Liver (tissue), 9 donors: ENCODE measurements around the gene GGT1. TPM values are rescaled to one million over a fixed set of nuclear protein-coding genes. Genes with fewer than 3 reads are reported as not detected.

Experiments
- DNase-seq: peaks from one replicate; pipeline ENCODE4 v3.0.0-alpha.2; 2017; ENCODE audit warnings: low spot score
- H3K27ac ChIP-seq, 2 donors: one replicate each; pipeline ENCODE4 v1.7.0; 2013; ENCODE audit warnings: inconsistent platforms in 2 of 2, low read length in 2 of 2, control low read depth in 1 of 2, low read depth in 1 of 2, mild to moderate bottlenecking in 1 of 2
- H3K27me3 ChIP-seq, 4 donors: one replicate each; pipeline versions ENCODE4 v1.6.1 to v1.7.0; 2013; ENCODE audit warnings: low read length in 3 of 4, inconsistent platforms in 1 of 4, mild to moderate bottlenecking in 1 of 4, moderate library complexity in 1 of 4; ENCODE audit not compliant: control insufficient read depth in 4 of 4, insufficient read depth in 4 of 4
- H3K36me3 ChIP-seq, 4 donors: one replicate each; pipeline versions ENCODE4 v1.6.1 to v1.7.0; 2013; ENCODE audit warnings: low read length in 3 of 4, mild to moderate bottlenecking in 3 of 4, low read depth in 1 of 4, moderate library complexity in 1 of 4; ENCODE audit not compliant: control insufficient read depth in 4 of 4, insufficient read depth in 3 of 4
- H3K4me1 ChIP-seq, 4 donors: one replicate each; pipeline versions ENCODE4 v1.6.1 to v1.7.0; 2013; ENCODE audit warnings: low read length in 3 of 4, mild to moderate bottlenecking in 3 of 4, moderate library complexity in 1 of 4; ENCODE audit not compliant: control insufficient read depth in 4 of 4, insufficient read depth in 4 of 4
- H3K4me3 ChIP-seq, 3 donors: one replicate each; pipeline versions ENCODE4 v1.6.1 to v1.7.0; 2013; ENCODE audit warnings: low read length in 3 of 3, control low read depth in 1 of 3, low read depth in 1 of 3, mild to moderate bottlenecking in 1 of 3
- H3K9ac ChIP-seq, 2 donors: one replicate each; pipeline ENCODE4 v1.7.0; 2013; ENCODE audit warnings: low read length in 2 of 2, mild to moderate bottlenecking in 2 of 2, moderate library complexity in 2 of 2, control low read depth in 1 of 2, low read depth in 1 of 2
- H3K9me3 ChIP-seq, 4 donors: one replicate each; pipeline versions ENCODE4 v1.6.1 to v1.7.0; 2013; ENCODE audit warnings: low read length in 3 of 4; ENCODE audit not compliant: control insufficient read depth in 4 of 4
- EGR1 ChIP-seq, 2 donors: IDR thresholded peaks; 2 replicates each; pipeline ENCODE4 v1.6.1; 2016 to 2018; ENCODE audit warnings: antibody characterized with exemption in 2 of 2, low read depth in 2 of 2
- FOXA1 ChIP-seq: IDR thresholded peaks from 2 replicates; pipeline ENCODE4 v1.6.1; 2016; ENCODE audit warnings: antibody characterized with exemption
- FOXA2 ChIP-seq: IDR thresholded peaks from 2 replicates; pipeline ENCODE4 v1.6.1; 2016; ENCODE audit warnings: antibody characterized with exemption
- GABPA ChIP-seq, 2 donors: IDR thresholded peaks in 1 of 2; conservative IDR thresholded peaks in 1 of 2; 2 replicates each; pipeline ENCODE4 v1.6.1; 2016; ENCODE audit warnings: antibody characterized with exemption in 2 of 2, mild to moderate bottlenecking in 1 of 2, moderate library complexity in 1 of 2
- HNF4A ChIP-seq, 2 donors: conservative IDR thresholded peaks; 2 replicates each; pipeline ENCODE4 v1.6.1; 2016; ENCODE audit warnings: antibody characterized with exemption in 2 of 2, mild to moderate bottlenecking in 2 of 2
- HNF4G ChIP-seq: IDR thresholded peaks from 2 replicates; pipeline ENCODE4 v1.6.1; 2016; ENCODE audit warnings: antibody characterized with exemption
- JUND ChIP-seq, 2 donors: IDR thresholded peaks; 2 replicates each; pipeline ENCODE4 v1.6.1; 2016; ENCODE audit warnings: antibody characterized with exemption in 2 of 2
- NR2F2 ChIP-seq: IDR thresholded peaks from 2 replicates; pipeline ENCODE4 v1.6.1; 2016; ENCODE audit warnings: antibody characterized with exemption
- RAD21 ChIP-seq, 2 donors: IDR thresholded peaks; 2 replicates each; pipeline ENCODE4 v1.6.1; 2016; ENCODE audit warnings: antibody characterized with exemption in 2 of 2, mild to moderate bottlenecking in 2 of 2
- RXRA ChIP-seq, 2 donors: IDR thresholded peaks; 2 replicates each; pipeline ENCODE4 v1.6.1; 2017 to 2018; ENCODE audit warnings: antibody characterized with exemption in 2 of 2, mild to moderate bottlenecking in 1 of 2
- SP1 ChIP-seq: IDR thresholded peaks from 2 replicates; pipeline ENCODE4 v1.6.1; 2018; ENCODE audit warnings: antibody characterized with exemption, mild to moderate bottlenecking
- TAF1 ChIP-seq: conservative IDR thresholded peaks from 2 replicates; pipeline ENCODE4 v1.6.1; 2016; ENCODE audit warnings: antibody characterized with exemption, mild to moderate bottlenecking
- YY1 ChIP-seq: IDR thresholded peaks from 2 replicates; pipeline ENCODE4 v1.6.1; 2016; ENCODE audit warnings: antibody characterized with exemption, mild to moderate bottlenecking
- WGBS: extraction: QIAGEN DNeasy Blood & Tissue Kit; methylation state at CpG from one replicate; pipeline ENCODE4 v1.1.7; 2013; 5-methylcytosine and 5-hydroxymethylcytosine counted together
- polyA plus RNA-seq, 2 donors: library from polyadenylated mRNA; stranded (reverse) in 1 of 2; unstranded in 1 of 2; fragments of 200-250 nt in 1 of 2; fragments of >200 nt in 1 of 2; fragmentation: Nextera tagmentation in 1 of 2; extraction: Ambion mirVana in 1 of 2; gene quantifications; one replicate each; pipeline versions ENCODE4 v1.2.1 to v1.2.3, GENCODE V29; 2013 to 2015
- total RNA-seq, 2 donors: library from RNA; depleted of rRNA; stranded (reverse); fragments of >200 nt; gene quantifications; one replicate each; pipeline ENCODE4 v1.2.3, GENCODE V29; 2014
- TF ChIP-seq, protein P1 (sequence below): IDR thresholded peaks from 2 replicates; pipeline ENCODE4 v1.6.1; 2016; ENCODE audit warnings: antibody characterized with exemption
- TF ChIP-seq, protein P2 (sequence below): fragments of 150-350 bp; IDR thresholded peaks from 2 replicates; pipeline ENCODE4 v1.5.1; 2017; ENCODE audit warnings: improper control_type of control experiment, low read depth, low read length; ENCODE audit not compliant: missing input control
- TF ChIP-seq, protein P3 (sequence below): IDR thresholded peaks from 2 replicates; pipeline ENCODE4 v1.6.1; 2016; ENCODE audit warnings: antibody characterized with exemption
- TF ChIP-seq, protein P4 (sequence below): IDR thresholded peaks from 2 replicates; pipeline ENCODE4 v1.6.1; 2016; ENCODE audit warnings: antibody characterized with exemption
- TF ChIP-seq, protein P5 (sequence below): IDR thresholded peaks from 2 replicates; pipeline ENCODE4 v1.6.1; 2016; ENCODE audit warnings: antibody characterized with exemption, mild to moderate bottlenecking
- donor health status: healthy.
- donor health status: healthy.
- donor health status: healthy.
- donor health status: healthy.
- donor health status: healthy.

Gene GGT1
- total and polyA plus RNA-seq, 4 donors, result 90.5 to 147 (median 112) TPM

DNA sequence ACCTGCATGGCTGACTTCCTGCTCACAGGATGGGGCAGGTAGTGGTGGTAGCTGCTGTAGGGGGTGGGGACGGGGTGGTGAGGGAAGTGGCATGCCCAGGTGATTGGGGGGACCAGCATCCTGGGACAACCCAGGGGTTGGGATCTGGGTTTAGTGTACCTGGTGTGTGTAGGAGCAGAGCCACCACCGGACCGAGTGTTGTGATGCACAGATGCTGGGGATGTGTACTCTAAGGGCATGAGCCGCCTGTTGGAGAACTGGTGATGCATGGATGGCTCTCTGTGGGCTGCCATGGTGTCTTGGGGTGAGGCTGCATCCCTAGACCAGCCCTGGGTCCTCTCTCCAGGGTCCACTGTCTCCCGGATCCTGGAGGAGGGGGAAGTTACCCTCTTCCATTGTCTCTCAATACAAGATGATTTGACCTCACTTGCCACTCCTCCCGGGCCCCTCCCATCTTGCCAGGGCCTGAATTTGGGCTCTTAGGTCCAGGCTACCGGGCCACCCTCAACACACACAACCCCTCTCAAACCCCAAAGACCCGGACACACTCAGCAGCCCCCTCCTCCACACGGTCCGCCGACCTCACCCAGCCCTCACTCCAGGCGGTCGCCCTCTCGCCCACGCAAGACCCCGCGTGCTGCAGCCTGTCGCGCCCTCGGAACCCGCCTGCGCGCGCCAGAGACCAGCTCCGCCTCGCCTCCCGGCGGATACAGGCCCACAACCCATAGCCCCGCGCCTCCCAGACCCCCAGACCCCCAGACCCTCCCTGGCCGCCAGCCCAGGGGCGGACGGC is 10.7 kb upstream of the GGT1 start:
- Histone ChIP-seq H3K4me3 (peak overlapping the region; percentile 53 to 86 (median 63)), H3K27ac (peak overlapping the region; percentile 18 to 78), H3K27me3 (no peaks in the 10 kb centered on the region), H3K9me3 (no peaks in the 10 kb centered on the region), H3K4me1 (peaks cover 20 to 38% (median 30%) of the 10 kb centered on the region in 4 donors), H3K9ac (peak overlapping the region in 1 of 2 donors; percentile 44), H3K36me3 (peaks cover 0 to 18% (median 4%) of the 10 kb centered on the region in 4 donors)
- no peak for TF ChIP-seq FOXA1
- TF ChIP-seq, protein P1, sequence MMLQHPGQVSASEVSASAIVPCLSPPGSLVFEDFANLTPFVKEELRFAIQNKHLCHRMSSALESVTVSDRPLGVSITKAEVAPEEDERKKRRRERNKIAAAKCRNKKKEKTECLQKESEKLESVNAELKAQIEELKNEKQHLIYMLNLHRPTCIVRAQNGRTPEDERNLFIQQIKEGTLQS, result no peak
- no peak for TF ChIP-seq EGR1 (IDR thresholded peaks at IDR 0.05; ENCODE audit: low read depth in 2 of 2)
- no peak for TF ChIP-seq NR2F2
- no peak for TF ChIP-seq HNF4G
- TF ChIP-seq SP1, result no peak
- TF ChIP-seq TAF1, result no peak
- TF ChIP-seq GABPA (IDR thresholded peaks at IDR 0.05 in 1 of 2, conservative IDR thresholded peaks at IDR 0.05 in 1 of 2), result no peak
- TF ChIP-seq, protein P2, sequence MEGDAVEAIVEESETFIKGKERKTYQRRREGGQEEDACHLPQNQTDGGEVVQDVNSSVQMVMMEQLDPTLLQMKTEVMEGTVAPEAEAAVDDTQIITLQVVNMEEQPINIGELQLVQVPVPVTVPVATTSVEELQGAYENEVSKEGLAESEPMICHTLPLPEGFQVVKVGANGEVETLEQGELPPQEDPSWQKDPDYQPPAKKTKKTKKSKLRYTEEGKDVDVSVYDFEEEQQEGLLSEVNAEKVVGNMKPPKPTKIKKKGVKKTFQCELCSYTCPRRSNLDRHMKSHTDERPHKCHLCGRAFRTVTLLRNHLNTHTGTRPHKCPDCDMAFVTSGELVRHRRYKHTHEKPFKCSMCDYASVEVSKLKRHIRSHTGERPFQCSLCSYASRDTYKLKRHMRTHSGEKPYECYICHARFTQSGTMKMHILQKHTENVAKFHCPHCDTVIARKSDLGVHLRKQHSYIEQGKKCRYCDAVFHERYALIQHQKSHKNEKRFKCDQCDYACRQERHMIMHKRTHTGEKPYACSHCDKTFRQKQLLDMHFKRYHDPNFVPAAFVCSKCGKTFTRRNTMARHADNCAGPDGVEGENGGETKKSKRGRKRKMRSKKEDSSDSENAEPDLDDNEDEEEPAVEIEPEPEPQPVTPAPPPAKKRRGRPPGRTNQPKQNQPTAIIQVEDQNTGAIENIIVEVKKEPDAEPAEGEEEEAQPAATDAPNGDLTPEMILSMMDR, result no peak
- no peak for TF ChIP-seq RAD21 (IDR thresholded peaks at IDR 0.05)
- TF ChIP-seq, protein P3, sequence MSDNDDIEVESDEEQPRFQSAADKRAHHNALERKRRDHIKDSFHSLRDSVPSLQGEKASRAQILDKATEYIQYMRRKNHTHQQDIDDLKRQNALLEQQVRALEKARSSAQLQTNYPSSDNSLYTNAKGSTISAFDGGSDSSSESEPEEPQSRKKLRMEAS, result no peak
- no peak for TF ChIP-seq HNF4A (conservative IDR thresholded peaks at IDR 0.05)
- TF ChIP-seq FOXA2, result no peak
- TF ChIP-seq JUND (IDR thresholded peaks at IDR 0.05), result no peak
- no peak for TF ChIP-seq RXRA (IDR thresholded peaks at IDR 0.05)
- TF ChIP-seq YY1, result no peak
- TF ChIP-seq, protein P4, sequence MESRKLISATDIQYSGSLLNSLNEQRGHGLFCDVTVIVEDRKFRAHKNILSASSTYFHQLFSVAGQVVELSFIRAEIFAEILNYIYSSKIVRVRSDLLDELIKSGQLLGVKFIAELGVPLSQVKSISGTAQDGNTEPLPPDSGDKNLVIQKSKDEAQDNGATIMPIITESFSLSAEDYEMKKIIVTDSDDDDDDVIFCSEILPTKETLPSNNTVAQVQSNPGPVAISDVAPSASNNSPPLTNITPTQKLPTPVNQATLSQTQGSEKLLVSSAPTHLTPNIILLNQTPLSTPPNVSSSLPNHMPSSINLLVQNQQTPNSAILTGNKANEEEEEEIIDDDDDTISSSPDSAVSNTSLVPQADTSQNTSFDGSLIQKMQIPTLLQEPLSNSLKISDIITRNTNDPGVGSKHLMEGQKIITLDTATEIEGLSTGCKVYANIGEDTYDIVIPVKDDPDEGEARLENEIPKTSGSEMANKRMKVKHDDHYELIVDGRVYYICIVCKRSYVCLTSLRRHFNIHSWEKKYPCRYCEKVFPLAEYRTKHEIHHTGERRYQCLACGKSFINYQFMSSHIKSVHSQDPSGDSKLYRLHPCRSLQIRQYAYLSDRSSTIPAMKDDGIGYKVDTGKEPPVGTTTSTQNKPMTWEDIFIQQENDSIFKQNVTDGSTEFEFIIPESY, result no peak
- TF ChIP-seq, protein P5, sequence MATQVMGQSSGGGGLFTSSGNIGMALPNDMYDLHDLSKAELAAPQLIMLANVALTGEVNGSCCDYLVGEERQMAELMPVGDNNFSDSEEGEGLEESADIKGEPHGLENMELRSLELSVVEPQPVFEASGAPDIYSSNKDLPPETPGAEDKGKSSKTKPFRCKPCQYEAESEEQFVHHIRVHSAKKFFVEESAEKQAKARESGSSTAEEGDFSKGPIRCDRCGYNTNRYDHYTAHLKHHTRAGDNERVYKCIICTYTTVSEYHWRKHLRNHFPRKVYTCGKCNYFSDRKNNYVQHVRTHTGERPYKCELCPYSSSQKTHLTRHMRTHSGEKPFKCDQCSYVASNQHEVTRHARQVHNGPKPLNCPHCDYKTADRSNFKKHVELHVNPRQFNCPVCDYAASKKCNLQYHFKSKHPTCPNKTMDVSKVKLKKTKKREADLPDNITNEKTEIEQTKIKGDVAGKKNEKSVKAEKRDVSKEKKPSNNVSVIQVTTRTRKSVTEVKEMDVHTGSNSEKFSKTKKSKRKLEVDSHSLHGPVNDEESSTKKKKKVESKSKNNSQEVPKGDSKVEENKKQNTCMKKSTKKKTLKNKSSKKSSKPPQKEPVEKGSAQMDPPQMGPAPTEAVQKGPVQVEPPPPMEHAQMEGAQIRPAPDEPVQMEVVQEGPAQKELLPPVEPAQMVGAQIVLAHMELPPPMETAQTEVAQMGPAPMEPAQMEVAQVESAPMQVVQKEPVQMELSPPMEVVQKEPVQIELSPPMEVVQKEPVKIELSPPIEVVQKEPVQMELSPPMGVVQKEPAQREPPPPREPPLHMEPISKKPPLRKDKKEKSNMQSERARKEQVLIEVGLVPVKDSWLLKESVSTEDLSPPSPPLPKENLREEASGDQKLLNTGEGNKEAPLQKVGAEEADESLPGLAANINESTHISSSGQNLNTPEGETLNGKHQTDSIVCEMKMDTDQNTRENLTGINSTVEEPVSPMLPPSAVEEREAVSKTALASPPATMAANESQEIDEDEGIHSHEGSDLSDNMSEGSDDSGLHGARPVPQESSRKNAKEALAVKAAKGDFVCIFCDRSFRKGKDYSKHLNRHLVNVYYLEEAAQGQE, result no peak
- no peak for DNase-seq
- WGBS, result 9% methylated on average over 33 of the region's 33 CpGs
